Measurements from ENCODE around the gene ITGA1. TPM values are rescaled to one million over a fixed set of nuclear protein-coding genes. Genes with fewer than 3 reads are reported as not detected.

The ITGA1 gene
- total RNA-seq, 1 donor from 2014 or later, result 10.0 TPM

DNA sequence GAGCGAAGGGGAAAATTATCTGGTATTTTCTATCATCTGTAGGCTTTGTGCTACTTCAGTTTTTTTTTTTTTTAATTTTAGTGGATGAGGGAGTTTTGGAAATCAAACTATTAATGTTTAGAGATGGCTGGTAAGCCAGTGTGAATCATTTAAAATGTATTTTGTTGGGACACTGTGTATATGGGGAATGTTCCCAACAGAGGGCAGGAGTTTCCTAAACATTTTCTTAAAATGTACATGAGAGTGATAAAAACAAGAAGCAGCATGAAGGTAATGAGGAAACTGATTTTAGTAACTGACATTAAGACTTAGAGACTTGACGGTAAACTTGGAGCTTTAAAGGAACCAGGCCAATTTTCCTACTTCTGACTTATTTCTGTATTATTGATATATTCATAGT is 133.2 kb downstream of the ITGA1 start:
- DNase-seq (ENCODE audit: low read depth), result no peak
- Histone ChIP-seq H3K4me3 (ENCODE audit: low read depth, low read length) (no peak overlapping the region), H3K36me3 (ENCODE audit: control insufficient read depth, insufficient read depth, low read length) (no peaks in the 10 kb centered on the region), H3K27me3 (ENCODE audit: control insufficient read depth, insufficient read depth, low read length) (no peaks in the 10 kb centered on the region)
- no peak for TF ChIP-seq CTCF (IDR thresholded peaks at IDR 0.05; ENCODE audit: insufficient read depth, low read length, poor library complexity, severe bottlenecking)

- H3K27me3 ChIP-seq (ENCODE audit: control insufficient read depth, insufficient read depth, low read length), result no peaks in the 10 kb centered on the region
- H3K4me3 ChIP-seq (ENCODE audit: low read depth, low read length), result no peak overlapping the region
- no peaks in the 10 kb centered on the region for H3K36me3 ChIP-seq (ENCODE audit: control insufficient read depth, insufficient read depth, low read length)
- TF ChIP-seq CTCF (IDR thresholded peaks at IDR 0.05; ENCODE audit: insufficient read depth, low read length, poor library complexity, severe bottlenecking), result peak; percentile 8
- peak; percentile 88 for DNase-seq (ENCODE audit: low read depth)
These were observed 134.7 kb downstream of the ITGA1 start for GRCh38 chr5:52922384-52922783.

DNA sequence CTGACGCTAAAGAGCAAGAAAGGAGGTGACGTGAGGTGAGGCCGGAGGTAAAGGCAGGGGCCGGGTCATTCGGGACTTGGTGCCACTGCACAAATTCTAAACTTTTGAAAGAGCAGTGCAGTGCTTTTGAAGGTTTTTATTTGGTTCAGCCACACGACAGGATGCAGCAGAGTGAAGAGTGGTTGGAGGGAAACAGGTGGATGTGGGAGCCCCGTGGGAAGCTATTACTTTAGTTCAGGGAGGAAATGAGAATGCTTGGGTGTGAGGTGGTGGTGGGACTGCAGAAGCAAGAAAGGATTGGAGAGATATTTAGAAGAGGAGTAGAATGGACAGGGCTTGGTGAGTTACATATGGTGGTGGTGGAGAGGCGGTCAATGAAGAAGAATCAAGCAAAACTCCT is 136.7 kb downstream of the ITGA1 start:
- DNase-seq (ENCODE audit: low read depth), result no peak
- H3K36me3 ChIP-seq (ENCODE audit: control insufficient read depth, insufficient read depth, low read length), result no peaks in the 10 kb centered on the region
- H3K4me3 ChIP-seq (ENCODE audit: low read depth, low read length), result no peak overlapping the region
- TF ChIP-seq CTCF (IDR thresholded peaks at IDR 0.05; ENCODE audit: insufficient read depth, low read length, poor library complexity, severe bottlenecking), result no peak
- no peaks in the 10 kb centered on the region for H3K27me3 ChIP-seq (ENCODE audit: control insufficient read depth, insufficient read depth, low read length)

DNA sequence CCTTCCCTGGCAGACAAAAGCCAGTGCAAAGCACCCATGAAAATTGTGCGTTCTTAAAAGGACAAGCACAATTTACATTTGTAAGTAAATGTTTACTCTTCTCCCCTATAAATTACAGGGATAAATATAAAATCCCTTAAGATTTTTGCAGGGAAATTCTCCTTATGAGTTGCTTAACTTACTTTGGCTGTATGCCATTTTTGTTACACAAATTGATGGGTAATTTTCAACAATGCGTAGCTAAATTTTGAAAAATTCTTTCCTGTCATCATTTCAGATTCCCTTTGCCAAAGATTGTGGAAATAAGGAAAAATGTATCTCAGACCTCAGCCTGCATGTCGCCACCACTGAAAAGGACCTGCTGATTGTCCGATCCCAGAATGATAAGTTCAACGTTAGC is 137.3 kb downstream of the ITGA1 start:
- H3K27me3 ChIP-seq (ENCODE audit: control insufficient read depth, insufficient read depth, low read length), result no peaks in the 10 kb centered on the region
- no peak overlapping the region for H3K4me3 ChIP-seq (ENCODE audit: low read depth, low read length)
- DNase-seq (ENCODE audit: low read depth), result no peak
- TF ChIP-seq CTCF (IDR thresholded peaks at IDR 0.05; ENCODE audit: insufficient read depth, low read length, poor library complexity, severe bottlenecking), result no peak
- H3K36me3 ChIP-seq (ENCODE audit: control insufficient read depth, insufficient read depth, low read length), result no peaks in the 10 kb centered on the region

GRCh38 chr5:52928689-52929088 is 141.0 kb downstream of the ITGA1 start:
- H3K4me3 ChIP-seq (ENCODE audit: low read depth, low read length), result no peak overlapping the region
- H3K27me3 ChIP-seq (ENCODE audit: control insufficient read depth, insufficient read depth, low read length), result no peaks in the 10 kb centered on the region
- no peaks in the 10 kb centered on the region for H3K36me3 ChIP-seq (ENCODE audit: control insufficient read depth, insufficient read depth, low read length)
- DNase-seq (ENCODE audit: low read depth), result no peak
- TF ChIP-seq CTCF (IDR thresholded peaks at IDR 0.05; ENCODE audit: insufficient read depth, low read length, poor library complexity, severe bottlenecking), result no peak

- no peak for DNase-seq (ENCODE audit: low read depth)
- no peak for TF ChIP-seq CTCF (IDR thresholded peaks at IDR 0.05; ENCODE audit: insufficient read depth, low read length, poor library complexity, severe bottlenecking)
These were observed 150.5 kb downstream of the ITGA1 start for GRCh38 chr5:52938226-52938625.

More at GRCh38 chr5:52938226-52938625, 150.5 kb downstream of the ITGA1 start:
- Histone ChIP-seq H3K36me3 (ENCODE audit: control insufficient read depth, insufficient read depth, low read length) (no peaks in the 10 kb centered on the region), H3K27me3 (ENCODE audit: control insufficient read depth, insufficient read depth, low read length) (no peaks in the 10 kb centered on the region), H3K4me3 (ENCODE audit: low read depth, low read length) (no peak overlapping the region)
